IMR-90 (cell line): ENCODE data around the gene OR52I1. TPM values are rescaled to one million over a fixed set of nuclear protein-coding genes. Genes with fewer than 3 reads are reported as not detected.

Experiments
- ATAC-seq: fragments of 200-7000 bp; cut with Tn5 transposase; 2 replicates; pipeline ENCODE4 v1.9.1; 2020; ENCODE audit warnings: low read depth, mild to moderate bottlenecking, moderate library complexity
- BruUV-seq: library from RNA; stranded (reverse); fragments of 400-500 nt; replicated peaks from 2 replicates; lab custom pipeline; 2021; lab: Mats Ljungman, UMichigan
- CTCF ChIA-PET: fragments of 300-600 bp; formaldehyde crosslinking; extraction: SDS; loops from one replicate; lab custom pipeline; 2021; ENCODE audit warnings: antibody characterized with exemption; lab: Yijun Ruan, JAX
- POLR2A ChIA-PET: fragments of 300-600 bp; sonication (Branson Sonifier 250); formaldehyde crosslinking; loops from one replicate; lab custom pipeline; 2022; ENCODE audit warnings: antibody characterized with exemption; ENCODE audit not compliant: unreplicated experiment; lab: Charles Lee
- DNase-seq: peaks from one replicate; pipeline ENCODE4 v3.0.0; 2013
- H2AFZ ChIP-seq: replicated peaks from 2 replicates; pipeline ENCODE3; 2013; ENCODE audit warnings: low read length, mild to moderate bottlenecking; ENCODE audit not compliant: poor library complexity
- H2AK5ac ChIP-seq: 2 replicates; pipeline ENCODE4 v1.6.1; 2013; ENCODE audit warnings: low read depth, low read length, inconsistent platforms
- H2AK9ac ChIP-seq: replicated peaks from 2 replicates; pipeline ENCODE3; 2013; ENCODE audit warnings: mild to moderate bottlenecking, low read depth, low read length, moderate library complexity; ENCODE audit not compliant: poor library complexity
- H2BK120ac ChIP-seq: 2 replicates; pipeline ENCODE4 v1.6.1; 2013; ENCODE audit warnings: low read depth, low read length, inconsistent platforms
- H2BK15ac ChIP-seq: 3 replicates; pipeline ENCODE4 v1.6.1; 2013; ENCODE audit warnings: low read depth, low read length, inconsistent platforms
- H2BK20ac ChIP-seq: 2 replicates; pipeline ENCODE4 v1.6.1; 2013; ENCODE audit warnings: low read depth, mild to moderate bottlenecking, inconsistent platforms, low read length, moderate library complexity
- H2BK5ac ChIP-seq: 2 replicates; pipeline ENCODE4 v1.6.1; 2013; ENCODE audit warnings: mild to moderate bottlenecking, low read depth, low read length, inconsistent platforms; ENCODE audit not compliant: poor library complexity, severe bottlenecking
- H3K14ac ChIP-seq: replicated peaks from 2 replicates; pipeline ENCODE4 v1.6.1; 2013; ENCODE audit warnings: low read depth, low read length, inconsistent platforms
- H3K18ac ChIP-seq: 2 replicates; pipeline ENCODE4 v1.6.1; 2013; ENCODE audit warnings: low read depth, low read length, control low read depth
- H3K23ac ChIP-seq: 2 replicates; pipeline ENCODE4 v1.6.1; 2013; ENCODE audit warnings: low read depth, low read length, inconsistent platforms
- H3K27ac ChIP-seq: 2 replicates; pipeline ENCODE4 v1.5.1; 2013; ENCODE audit warnings: mild to moderate bottlenecking, control low read depth, low read length; ENCODE audit not compliant: insufficient read depth
- H3K27me3 ChIP-seq: 2 replicates; pipeline ENCODE4 v1.6.1; 2013; ENCODE audit warnings: low read length; ENCODE audit not compliant: control insufficient read depth, insufficient read depth
- H3K36me3 ChIP-seq: 2 replicates; pipeline ENCODE4 v1.6.1; 2013; ENCODE audit warnings: low read length, mixed read lengths; ENCODE audit not compliant: control insufficient read depth, insufficient read depth
- H3K4ac ChIP-seq: 2 replicates; pipeline ENCODE4 v1.6.1; 2013; ENCODE audit warnings: low read depth, low read length, inconsistent platforms
- H3K4me1 ChIP-seq: 2 replicates; pipeline ENCODE4 v1.6.1; 2013; ENCODE audit warnings: low read length, mixed read lengths; ENCODE audit not compliant: control insufficient read depth, insufficient read depth
- H3K4me2 ChIP-seq: 2 replicates; pipeline ENCODE4 v1.6.1; 2013; ENCODE audit warnings: low read depth, mild to moderate bottlenecking, control low read depth, low read length, moderate library complexity
- H3K4me3 ChIP-seq: 2 replicates; pipeline ENCODE4 v1.5.1; 2013; ENCODE audit warnings: low read depth, mild to moderate bottlenecking, control low read depth, low read length, moderate library complexity; ENCODE audit not compliant: insufficient read depth
- H3K56ac ChIP-seq: 2 replicates; pipeline ENCODE4 v1.6.1; 2013; ENCODE audit warnings: low read length, inconsistent platforms; ENCODE audit not compliant: insufficient read depth; ENCODE audit errors: extremely low read depth
- H3K79me1 ChIP-seq, 2 experiments: 2 replicates each; pipeline ENCODE4 v1.6.1; 2013; ENCODE audit warnings: low read length in 2 of 2, inconsistent platforms in 1 of 2, low read depth in 1 of 2
- H3K9ac ChIP-seq: 2 replicates; pipeline ENCODE4 v1.6.1; 2013; ENCODE audit warnings: low read depth, low read length, control low read depth
- H3K9me1 ChIP-seq: 2 replicates; pipeline ENCODE4 v1.6.1; 2013; ENCODE audit warnings: low read length, inconsistent platforms; ENCODE audit not compliant: insufficient read depth
- H3K9me3 ChIP-seq: 2 replicates; pipeline ENCODE4 v1.6.1; 2013; ENCODE audit warnings: low read length; ENCODE audit not compliant: control insufficient read depth, insufficient read depth
- H4K20me1 ChIP-seq: 2 replicates; pipeline ENCODE4 v1.6.1; 2013; ENCODE audit warnings: low read length, inconsistent platforms; ENCODE audit not compliant: insufficient read depth
- H4K5ac ChIP-seq: 2 replicates; pipeline ENCODE4 v1.6.1; 2013; ENCODE audit warnings: mild to moderate bottlenecking, low read depth, low read length, control low read depth
- H4K8ac ChIP-seq, 2 experiments: 2 replicates each; pipeline ENCODE4 v1.6.1; 2013; ENCODE audit warnings: low read depth in 2 of 2, low read length in 2 of 2, control low read depth in 1 of 2, inconsistent platforms in 1 of 2
- H4K91ac ChIP-seq: 2 replicates; pipeline ENCODE4 v1.6.1; 2013; ENCODE audit warnings: low read depth, low read length, inconsistent platforms; ENCODE audit not compliant: insufficient read depth
- BHLHE40 ChIP-seq: fragments of 150-350 bp; IDR thresholded peaks from 2 replicates; pipeline ENCODE4 v1.6.1; 2016; ENCODE audit warnings: mild to moderate bottlenecking, low read depth, low read length
- ELK1 ChIP-seq: fragments of 150-350 bp; IDR thresholded peaks from 2 replicates; pipeline ENCODE4 v1.6.1; 2016; ENCODE audit warnings: low read depth, mild to moderate bottlenecking, low read length, moderate library complexity, borderline replicate concordance
- MAFK ChIP-seq: IDR thresholded peaks from 2 replicates; pipeline ENCODE4 v1.6.1; 2012; ENCODE audit warnings: low read depth, low read length, improper control_type of control experiment
- MAZ ChIP-seq: IDR thresholded peaks from 2 replicates; pipeline ENCODE4 v1.6.1; 2012; ENCODE audit warnings: low read depth, mild to moderate bottlenecking, low read length, improper control_type of control experiment, moderate library complexity, borderline replicate concordance
- RCOR1 ChIP-seq: IDR thresholded peaks from 2 replicates; pipeline ENCODE4 v1.6.1; 2012; ENCODE audit warnings: mild to moderate bottlenecking, low read length, improper control_type of control experiment; ENCODE audit not compliant: insufficient replicate concordance
- WGBS, 2 experiments: methylation state at CpG; one replicate each; pipeline versions ENCODE4 v1.1.5 to v1.1.7; 2013; ENCODE audit warnings: missing lambda C conversion rate in 2 of 2; ENCODE audit not compliant: insufficient read length in 1 of 2; ENCODE audit errors: extremely low coverage in 2 of 2; 5-methylcytosine and 5-hydroxymethylcytosine counted together
- dilution Hi-C: fragments of 300-500 bp; cut with HindIII; formaldehyde crosslinking; loops from one replicate; pipeline ENCODE4 v1.14.3; 2018; ENCODE audit warnings: low sequenced_read_pairs; ENCODE audit not compliant: unreplicated experiment
- in situ Hi-C: fragments of 300-500 bp; cut with MboI; formaldehyde crosslinking; loops from 3 replicates; pipeline ENCODE4 v1.14.3; 2019; ENCODE audit warnings: low sequenced_read_pairs, inconsistent platforms, mixed read lengths
- intact Hi-C: fragments of 100-400 bp; cut with micrococcal nuclease; formaldehyde crosslinking; loops from 2 replicates; pipeline ENCODE4 v1.10.0; 2022
- polyA plus RNA-seq, 3 experiments: library from polyadenylated mRNA; depleted of rRNA; stranded (reverse); fragments of >200 nt; gene quantifications; 2 replicates each; pipeline ENCODE4 v1.2.3, GENCODE V29; 2012; ENCODE audit warnings: low replicate concordance in 1 of 3
- total RNA-seq: library from RNA; depleted of rRNA; stranded (reverse); fragments of >200 nt; gene quantifications from 2 replicates; pipeline ENCODE4 v1.2.3, GENCODE V29; 2012

OR52I1 gene
- total and polyA plus RNA-seq, 2 of the 4 experiments (the other 2 are of a cell fraction): not detected

- no peaks in the 10 kb centered on the region; the same call in 1 of the 2 replicates for H3K27me3 ChIP-seq
- no peak overlapping the region for H4K91ac ChIP-seq
- no peak overlapping the region for H2BK5ac ChIP-seq
- H3K18ac ChIP-seq: no peak overlapping the region
- no TSS peak for BruUV-seq
- H3K23ac ChIP-seq: no peak overlapping the region
- WGBS, 2 experiments: 71% methylated on average over 1 of the region's 1 CpG; no CpG with 5 or more reads in 1 of the 2 experiments
- H3K9ac ChIP-seq: no peak overlapping the region
- no peaks in the 10 kb centered on the region for H3K4me1 ChIP-seq
- dilution Hi-C loops: no loop called here
- no peak overlapping the region for H2BK120ac ChIP-seq
- H4K8ac ChIP-seq: no peak overlapping the region
- H3K56ac ChIP-seq: no peak overlapping the region
- H3K9me3 ChIP-seq: no peaks in the 10 kb centered on the region
- in situ Hi-C loops: no loop called here
- intact Hi-C loops: no loop called here
- DNase-seq: no peak
- no peak overlapping the region for H4K5ac ChIP-seq
- H2BK15ac ChIP-seq: no peak overlapping the region
- POLR2A ChIA-PET: no interaction called here
- no peak overlapping the region for H3K4me2 ChIP-seq
- no peaks in the 10 kb centered on the region for H4K20me1 ChIP-seq
- TF ChIP-seq ELK1: no peak
- no peak for TF ChIP-seq BHLHE40
- TF ChIP-seq MAFK: no peak
- TF ChIP-seq RCOR1: no peak
- TF ChIP-seq MAZ: no peak
- H3K4me3 ChIP-seq: no peak overlapping the region
- no peaks in the 10 kb centered on the region for H3K79me1 ChIP-seq
- no peak for ATAC-seq
- no peaks in the 10 kb centered on the region for H3K9me1 ChIP-seq
- H2AK9ac ChIP-seq: no peak overlapping the region
- H2BK20ac ChIP-seq: no peak overlapping the region
- no peak overlapping the region for H3K27ac ChIP-seq
- H3K4ac ChIP-seq: no peak overlapping the region
- H2AK5ac ChIP-seq: no peak overlapping the region
- H3K14ac ChIP-seq: no peak overlapping the region
- H2AFZ ChIP-seq: no peak overlapping the region
- no peaks in the 10 kb centered on the region for H3K36me3 ChIP-seq
- CTCF ChIA-PET: no interaction called here
Measured at GRCh38 chr11:4580124-4580523, 13.7 kb upstream of the OR52I1 start.
